SK-N-SH treated with all-trans-retinoic acid at 6 μM for 48 hours (cell line): ENCODE measurements around the gene EVA1C.

ENCODE experiments used
- ARNTL ChIP-seq: fragments of 450-650 bp; formaldehyde crosslinking; IDR thresholded peaks from 2 replicates; pipeline ENCODE4 v1.5.0; 2020; ENCODE audit warnings: low read depth, mild to moderate bottlenecking, moderate library complexity, borderline replicate concordance
- CREB5 ChIP-seq: fragments of 250-450 bp; sonication (Bioruptor Pico); IDR thresholded peaks from 2 replicates; pipeline ENCODE4 v1.5.1; 2020; ENCODE audit warnings: low read depth, mild to moderate bottlenecking, moderate library complexity
- GLIS3 ChIP-seq: fragments of 250-450 bp; sonication (Bioruptor Pico); IDR thresholded peaks from 2 replicates; pipeline ENCODE4 v1.5.0; 2020; ENCODE audit warnings: mild to moderate bottlenecking, moderate library complexity
- ISL1 ChIP-seq: fragments of 250-450 bp; sonication (Bioruptor Pico); IDR thresholded peaks from 2 replicates; pipeline ENCODE4 v2.1.2; 2022; ENCODE audit warnings: mild to moderate bottlenecking, moderate library complexity
- OSR1 ChIP-seq: fragments of 250-450 bp; sonication (Bioruptor Pico); IDR thresholded peaks from 2 replicates; pipeline ENCODE4 v1.8.0; 2022; ENCODE audit warnings: moderate library complexity, mild to moderate bottlenecking, inconsistent platforms
- PATZ1 ChIP-seq: fragments of 250-450 bp; sonication (Bioruptor Pico); IDR thresholded peaks from 2 replicates; pipeline ENCODE4 v1.8.0; 2020; ENCODE audit warnings: mild to moderate bottlenecking, moderate library complexity, borderline replicate concordance
- POU6F1 ChIP-seq: fragments of 250-450 bp; sonication (Bioruptor Pico); IDR thresholded peaks from 2 replicates; pipeline ENCODE4 v1.8.0; 2021; ENCODE audit warnings: low read depth, mild to moderate bottlenecking, moderate library complexity, borderline replicate concordance
- SNAI2 ChIP-seq: fragments of 250-450 bp; sonication (Bioruptor Pico); IDR thresholded peaks from 2 replicates; pipeline ENCODE4 v1.5.0; 2020; ENCODE audit warnings: mild to moderate bottlenecking, moderate library complexity
- ZC3H10 ChIP-seq: fragments of 250-450 bp; sonication (Bioruptor Pico); IDR thresholded peaks from 2 replicates; pipeline ENCODE4 v1.5.1; 2021; ENCODE audit warnings: mild to moderate bottlenecking, moderate library complexity
- ZFP30 ChIP-seq: fragments of 450-650 bp; formaldehyde crosslinking; IDR thresholded peaks from 2 replicates; pipeline ENCODE4 v1.5.0; 2022; ENCODE audit warnings: mild to moderate bottlenecking, moderate library complexity
- ZNF565 ChIP-seq: fragments of 450-650 bp; formaldehyde crosslinking; conservative IDR thresholded peaks from 2 replicates; pipeline ENCODE4 v1.5.0; 2020; ENCODE audit warnings: low read depth, mild to moderate bottlenecking, moderate library complexity
- ZNF70 ChIP-seq: fragments of 450-650 bp; formaldehyde crosslinking; IDR thresholded peaks from 2 replicates; pipeline ENCODE4 v1.5.0; 2020; ENCODE audit warnings: mild to moderate bottlenecking, moderate library complexity

GRCh38 chr21:32380940-32381339, 31.6 kb upstream of the EVA1C start:
- TF ChIP-seq CREB5 (CRISPR knock-in tag) = no peak
- TF ChIP-seq ZNF565 (CRISPR knock-in tag) = no peak
- no peak for TF ChIP-seq ZC3H10 (CRISPR knock-in tag)
- no peak for TF ChIP-seq ZFP30 (CRISPR knock-in tag)
- no peak for TF ChIP-seq ARNTL (CRISPR knock-in tag)
- TF ChIP-seq GLIS3 = no peak
- no peak for TF ChIP-seq OSR1 (CRISPR knock-in tag)
- TF ChIP-seq ZNF70 (CRISPR knock-in tag) = no peak
- TF ChIP-seq PATZ1 = no peak
- TF ChIP-seq ISL1 (CRISPR knock-in tag) = no peak
- no peak for TF ChIP-seq SNAI2 (CRISPR knock-in tag)
- TF ChIP-seq POU6F1 = no peak
